ENCODE measurements around the gene GPANK1. TPM values are rescaled to one million over a fixed set of nuclear protein-coding genes. Genes with fewer than 3 reads are reported as not detected.

Gene GPANK1

Small RNA genes within 50 kb of the gene (microRNA-seq; reads per million reads assigned to microRNA genes)
- gene MIR4646: 2.4 reads per million
- not detected for gene MIR6832

Data from HL-60 (cell line).